HG02588 (cell line): ENCODE data around the gene MKI67.
A peak's percentile ranks its signal among the peaks of the same experiment; 100 is the strongest.

ENCODE experiments used
- ATAC-seq: cut with Tn5 transposase; IDR thresholded peaks from one replicate; pipeline ENCODE4 v1.9.1; 2021; ENCODE audit warnings: mild to moderate bottlenecking, moderate library complexity; ENCODE audit not compliant: unreplicated experiment

Gene MKI67

GRCh38 chr10:128056303-128057050, 69.7 kb downstream of the MKI67 start:
- ATAC-seq: no peak

GRCh38 chr10:128055061-128055868, 71.0 kb downstream of the MKI67 start:
- no peak for ATAC-seq

- no peak for ATAC-seq
These were observed 71.9 kb downstream of the MKI67 start for GRCh38 chr10:128054163-128054970.

GRCh38 chr10:128053356-128053755, 72.9 kb downstream of the MKI67 start:
- no peak for ATAC-seq

GRCh38 chr10:128052696-128053095, 73.5 kb downstream of the MKI67 start:
- ATAC-seq: no peak

GRCh38 chr10:128051548-128051947, 74.7 kb downstream of the MKI67 start:
- ATAC-seq: no peak

- no peak for ATAC-seq
These were observed 75.3 kb downstream of the MKI67 start for GRCh38 chr10:128050936-128051335.

- ATAC-seq: no peak
These were observed 76.1 kb downstream of the MKI67 start for GRCh38 chr10:128050121-128050516.

- no peak for ATAC-seq
These were observed 76.8 kb downstream of the MKI67 start for GRCh38 chr10:128049226-128050120.

GRCh38 chr10:128048819-128049210, 77.4 kb downstream of the MKI67 start:
- ATAC-seq: no peak

GRCh38 chr10:128047991-128048818, 78.0 kb downstream of the MKI67 start:
- ATAC-seq: no peak

GRCh38 chr10:128047351-128047750, 78.9 kb downstream of the MKI67 start:
- peak; percentile 100 for ATAC-seq

- peak; percentile 5 for ATAC-seq
These were observed 79.3 kb downstream of the MKI67 start for GRCh38 chr10:128046953-128047290.
